ENCODE results near the gene LIPT1.
A peak's percentile ranks its signal among the peaks of the same experiment; 100 is the strongest.

LIPT1 gene

DNA sequence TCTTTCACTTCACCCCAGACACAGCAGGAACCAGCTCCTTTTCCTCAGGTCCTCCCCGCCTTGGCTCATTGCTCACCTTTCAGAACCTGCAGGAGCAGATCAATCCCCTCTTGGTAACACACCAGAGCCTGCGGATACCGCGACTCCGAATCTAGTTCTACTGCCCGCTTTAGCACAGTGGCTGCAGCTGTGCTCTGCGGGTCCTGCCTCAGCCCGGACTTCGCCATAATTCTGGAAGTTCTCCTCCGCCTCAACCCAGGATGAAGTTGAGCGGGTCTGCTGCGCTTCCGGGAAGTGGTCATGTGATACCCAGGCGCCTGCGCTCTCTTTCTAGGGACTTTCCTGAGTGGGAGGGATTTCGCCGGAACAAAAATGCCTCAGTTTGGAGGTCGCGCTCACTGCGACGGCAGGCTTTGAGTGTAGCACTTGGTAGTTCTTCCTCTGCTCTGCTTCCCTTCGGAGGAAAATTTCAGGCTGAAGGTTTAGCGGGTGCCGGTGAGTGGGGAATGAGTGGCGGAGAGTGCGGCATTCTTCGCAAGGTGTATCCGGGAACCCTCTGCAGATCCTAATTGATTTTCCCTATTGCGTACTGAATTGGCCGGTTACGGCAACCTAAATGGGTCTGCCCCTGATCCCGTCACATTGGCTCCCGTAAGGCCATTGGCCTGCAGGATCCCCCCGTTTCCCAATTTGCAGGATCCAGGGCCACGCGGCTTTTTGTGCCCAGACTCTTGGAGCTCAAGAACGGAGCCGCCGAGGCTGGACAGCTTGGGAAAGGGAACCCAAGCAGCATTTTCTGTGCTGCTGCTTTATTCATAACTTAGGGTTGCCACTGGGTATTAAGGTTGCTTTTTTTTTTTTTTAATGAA lies 26.2 kb downstream of the LIPT1 start, which contains the start of the genes MITD1 and MRPL30:
TSS of gene MITD1 (minus strand) at position 304 of the 869 bp plus-strand sequence. CDS start at position 227, 77 bp downstream.
TSS of gene MRPL30 (plus strand) at position 430 of the 869 bp plus-strand sequence. CDS start 5,020 bp downstream, outside the sequence.
- Histone ChIP-seq H4K20me1 (ENCODE audit: insufficient read depth, low read length) (peaks cover 2% of the 10 kb centered on the region; the same call in 1 of the 2 replicates), H3K27me3 (ENCODE audit: low read depth, low read length) (no peaks in the 10 kb centered on the region), H3K4me3 (ENCODE audit: low read length) (peak within 1 kb of the TSS; percentile 92), H3K27ac (ENCODE audit: low read length) (peak within 1 kb of the TSS; percentile 26), H3K4me2 (ENCODE audit: low read length) (peak within 1 kb of the TSS; percentile 96), H3K79me2 (ENCODE audit: low read length) (peaks cover 80% of the 10 kb centered on the region), H3K4me1 (ENCODE audit: low read length) (peaks cover 12% of the 10 kb centered on the region), H3K9me3 (ENCODE audit: insufficient read depth, low read length) (no peaks in the 10 kb centered on the region), H3K9ac (ENCODE audit: low read length) (peak within 1 kb of the TSS; percentile 80), H3K36me3 (replicated peaks; ENCODE audit: low read depth, low read length) (no peaks in the 10 kb centered on the region), H2AFZ (ENCODE audit: low read depth, low read length) (peak within 1 kb of the TSS; percentile 90)
- TF ChIP-seq, protein P1, sequence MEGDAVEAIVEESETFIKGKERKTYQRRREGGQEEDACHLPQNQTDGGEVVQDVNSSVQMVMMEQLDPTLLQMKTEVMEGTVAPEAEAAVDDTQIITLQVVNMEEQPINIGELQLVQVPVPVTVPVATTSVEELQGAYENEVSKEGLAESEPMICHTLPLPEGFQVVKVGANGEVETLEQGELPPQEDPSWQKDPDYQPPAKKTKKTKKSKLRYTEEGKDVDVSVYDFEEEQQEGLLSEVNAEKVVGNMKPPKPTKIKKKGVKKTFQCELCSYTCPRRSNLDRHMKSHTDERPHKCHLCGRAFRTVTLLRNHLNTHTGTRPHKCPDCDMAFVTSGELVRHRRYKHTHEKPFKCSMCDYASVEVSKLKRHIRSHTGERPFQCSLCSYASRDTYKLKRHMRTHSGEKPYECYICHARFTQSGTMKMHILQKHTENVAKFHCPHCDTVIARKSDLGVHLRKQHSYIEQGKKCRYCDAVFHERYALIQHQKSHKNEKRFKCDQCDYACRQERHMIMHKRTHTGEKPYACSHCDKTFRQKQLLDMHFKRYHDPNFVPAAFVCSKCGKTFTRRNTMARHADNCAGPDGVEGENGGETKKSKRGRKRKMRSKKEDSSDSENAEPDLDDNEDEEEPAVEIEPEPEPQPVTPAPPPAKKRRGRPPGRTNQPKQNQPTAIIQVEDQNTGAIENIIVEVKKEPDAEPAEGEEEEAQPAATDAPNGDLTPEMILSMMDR (IDR thresholded peaks at IDR 0.05; ENCODE audit: low read depth, low read length), result no peak
- no peak for TF ChIP-seq EZH2phosphoT487 (IDR thresholded peaks at IDR 0.05; ENCODE audit: low read depth)

DNA sequence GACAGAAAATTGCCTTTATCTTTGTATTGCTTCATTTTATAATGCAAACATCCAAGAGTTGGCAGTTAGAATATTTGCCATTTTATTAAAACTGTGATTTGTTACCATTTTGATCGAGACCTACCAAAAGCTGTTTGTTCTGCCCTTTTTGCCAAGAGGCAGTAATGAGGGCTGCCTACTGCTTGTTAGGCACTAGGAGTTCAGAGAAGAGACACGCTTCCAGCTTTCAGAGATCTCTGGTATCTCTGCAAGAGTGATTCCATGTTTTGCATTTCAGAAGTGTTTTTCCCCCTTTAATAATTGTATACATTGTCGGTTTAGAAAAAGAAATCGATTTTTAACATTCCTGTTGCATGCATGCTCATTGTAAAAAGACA lies 26.8 kb downstream of the LIPT1 start:
- Histone ChIP-seq H3K4me3 (ENCODE audit: low read length) (peak overlapping the region; percentile 92), H2AFZ (ENCODE audit: low read depth, low read length) (no peak overlapping the region)

DNA sequence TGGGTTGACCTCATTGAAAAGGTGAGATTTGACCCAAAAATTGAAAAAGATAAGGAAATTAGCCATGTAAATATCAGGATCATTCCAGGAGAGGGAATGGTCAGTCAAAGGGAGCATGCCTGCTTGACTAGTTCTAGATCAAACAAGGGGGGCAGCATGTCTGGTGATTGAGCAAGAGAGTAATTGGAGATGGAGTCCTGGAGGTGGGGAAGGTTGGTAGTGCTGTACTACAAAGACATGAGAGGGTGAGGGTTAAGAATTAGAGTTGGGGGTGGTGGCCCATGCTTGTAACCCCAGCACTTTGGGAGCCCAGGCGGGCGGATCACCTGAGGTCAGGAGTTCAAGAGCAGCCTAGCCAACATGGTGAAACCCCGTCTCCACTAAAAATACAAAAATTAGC lies 28.3 kb downstream of the LIPT1 start:
- no peak overlapping the region for H3K4me3 ChIP-seq (ENCODE audit: low read length)
- H3K4me2 ChIP-seq (ENCODE audit: low read length), result no peak overlapping the region
- H3K9ac ChIP-seq (ENCODE audit: low read length), result no peak overlapping the region
- H4K20me1 ChIP-seq (ENCODE audit: insufficient read depth, low read length), result peaks cover 2% of the 10 kb centered on the region; the same call in 1 of the 2 replicates
- peaks cover 4% of the 10 kb centered on the region for H3K36me3 ChIP-seq (replicated peaks; ENCODE audit: low read depth, low read length)
- H3K4me1 ChIP-seq (ENCODE audit: low read length), result peaks cover 12% of the 10 kb centered on the region
- TF ChIP-seq, protein P1 (IDR thresholded peaks at IDR 0.05; ENCODE audit: low read depth, low read length), result no peak
- TF ChIP-seq EZH2phosphoT487 (IDR thresholded peaks at IDR 0.05; ENCODE audit: low read depth), result no peak
- H3K9me3 ChIP-seq (ENCODE audit: insufficient read depth, low read length), result no peaks in the 10 kb centered on the region
- peaks cover 84% of the 10 kb centered on the region for H3K79me2 ChIP-seq (ENCODE audit: low read length)
- no peak overlapping the region for H3K27ac ChIP-seq (ENCODE audit: low read length)
- no peak overlapping the region for H2AFZ ChIP-seq (ENCODE audit: low read depth, low read length)
- H3K27me3 ChIP-seq (ENCODE audit: low read depth, low read length), result no peaks in the 10 kb centered on the region

More for the DNA sequence above, 26.8 kb downstream of the LIPT1 start:
- Histone ChIP-seq H3K9me3 (ENCODE audit: insufficient read depth, low read length) (no peaks in the 10 kb centered on the region), H3K4me1 (ENCODE audit: low read length) (peaks cover 12% of the 10 kb centered on the region), H3K36me3 (replicated peaks; ENCODE audit: low read depth, low read length) (no peaks in the 10 kb centered on the region), H4K20me1 (ENCODE audit: insufficient read depth, low read length) (peaks cover 2% of the 10 kb centered on the region; the same call in 1 of the 2 replicates), H3K79me2 (ENCODE audit: low read length) (peaks cover 81% of the 10 kb centered on the region), H3K9ac (ENCODE audit: low read length) (peak overlapping the region; percentile 80), H3K27ac (ENCODE audit: low read length) (0 out of 2 replicates have a peak overlapping the region, but pooled peaks have one; percentile 12), H3K27me3 (ENCODE audit: low read depth, low read length) (no peaks in the 10 kb centered on the region), H3K4me2 (ENCODE audit: low read length) (peak overlapping the region; percentile 96)
- TF ChIP-seq, protein P1 (IDR thresholded peaks at IDR 0.05; ENCODE audit: low read depth, low read length), result no peak
- TF ChIP-seq EZH2phosphoT487 (IDR thresholded peaks at IDR 0.05; ENCODE audit: low read depth), result no peak

DNA sequence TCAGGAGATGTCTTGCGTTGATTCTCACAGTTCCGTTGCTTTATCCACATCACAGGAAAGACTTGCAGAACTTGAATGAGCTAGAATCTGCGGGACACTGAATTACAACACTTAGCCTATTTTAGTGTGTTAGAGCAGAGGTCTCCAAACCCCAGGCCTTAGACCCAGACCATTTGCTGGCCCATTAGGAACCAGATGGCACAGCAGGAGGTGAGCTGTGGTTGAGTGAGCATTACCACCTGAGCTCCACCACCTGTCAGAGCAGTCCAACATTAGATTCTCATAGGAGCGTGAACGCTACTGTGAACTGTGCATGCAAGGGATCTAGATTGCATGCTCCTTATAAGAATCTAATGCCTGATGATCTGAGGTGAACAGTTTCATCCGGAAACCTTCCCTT lies 30.0 kb downstream of the LIPT1 start:
- no peak overlapping the region for H3K9ac ChIP-seq (ENCODE audit: low read length)
- H3K4me2 ChIP-seq (ENCODE audit: low read length), result no peak overlapping the region
- no peaks in the 10 kb centered on the region for H3K9me3 ChIP-seq (ENCODE audit: insufficient read depth, low read length)
- TF ChIP-seq, protein P1 (IDR thresholded peaks at IDR 0.05; ENCODE audit: low read depth, low read length), result no peak
- TF ChIP-seq EZH2phosphoT487 (IDR thresholded peaks at IDR 0.05; ENCODE audit: low read depth), result no peak
- H3K4me1 ChIP-seq (ENCODE audit: low read length), result peaks cover 10% of the 10 kb centered on the region
- peaks cover 69% of the 10 kb centered on the region for H3K79me2 ChIP-seq (ENCODE audit: low read length)
- no peak overlapping the region for H3K27ac ChIP-seq (ENCODE audit: low read length)
- no peaks in the 10 kb centered on the region for H4K20me1 ChIP-seq (ENCODE audit: insufficient read depth, low read length)
- no peak overlapping the region for H2AFZ ChIP-seq (ENCODE audit: low read depth, low read length)
- no peaks in the 10 kb centered on the region for H3K27me3 ChIP-seq (ENCODE audit: low read depth, low read length)
- no peak overlapping the region for H3K4me3 ChIP-seq (ENCODE audit: low read length)
- H3K36me3 ChIP-seq (replicated peaks; ENCODE audit: low read depth, low read length), result peaks cover 10% of the 10 kb centered on the region

Data from OCI-LY3 (cell line).